Type B pancreatic cell (in vitro differentiated cells): ENCODE measurements around the gene ANP32D. TPM values are rescaled to one million over a fixed set of nuclear protein-coding genes. Genes with fewer than 3 reads are reported as not detected.
"Not testable (repeated sequence)": the region's sequence is repeated elsewhere in the genome, so short reads cannot be mapped to it uniquely, and the experiment has no call there.

ENCODE experiments used
- DNase-seq: peaks from one replicate; pipeline ENCODE4 v3.0.0; 2021; ENCODE audit warnings: mixed read lengths; ENCODE audit not compliant: unreplicated experiment; ENCODE audit errors: extremely low spot score
- H3K27ac Mint-ChIP-seq: 2 replicates; pipeline ENCODE4 v1.8.0; 2021; ENCODE audit warnings: mild to moderate bottlenecking, mixed read lengths
- H3K27me3 Mint-ChIP-seq: 2 replicates; pipeline ENCODE4 v1.8.0; 2021; ENCODE audit warnings: mixed read lengths
- H3K36me3 Mint-ChIP-seq: 2 replicates; pipeline ENCODE4 v1.8.0; 2021; ENCODE audit warnings: mixed read lengths
- H3K4me1 Mint-ChIP-seq: one replicate; pipeline ENCODE4 v1.8.0; 2021; ENCODE audit warnings: mixed read lengths; ENCODE audit not compliant: unreplicated experiment
- H3K4me3 Mint-ChIP-seq: 2 replicates; pipeline ENCODE4 v1.8.0; 2021; ENCODE audit warnings: mild to moderate bottlenecking, mixed read lengths
- H3K9me3 Mint-ChIP-seq: 2 replicates; pipeline ENCODE4 v1.8.0; 2021; ENCODE audit warnings: mixed read lengths
- CTCF ChIP-seq: fragments of 200-600 bp; sonication (generic); conservative IDR thresholded peaks from 2 replicates; pipeline ENCODE4 v1.5.0; 2021; ENCODE audit warnings: antibody characterized with exemption, mild to moderate bottlenecking
- total RNA-seq: library from RNA; stranded (reverse); gene quantifications from 2 replicates; pipeline ENCODE4 v1.2.1, GENCODE V29; 2021; ENCODE audit warnings: low replicate concordance

Gene ANP32D
- total RNA-seq, 1 donor from 2014 or later: not detected

GRCh38 chr12:48486261-48486660 is 13.9 kb downstream of the ANP32D start:
- H3K27me3 Mint-ChIP-seq: peaks cover 30% of the 10 kb centered on the region
- TF ChIP-seq CTCF: no peak
- no peaks in the 10 kb centered on the region for H3K9me3 Mint-ChIP-seq
- no peak for DNase-seq
- H3K36me3 Mint-ChIP-seq: no peaks in the 10 kb centered on the region
- H3K27ac Mint-ChIP-seq: no peak overlapping the region
- H3K4me3 Mint-ChIP-seq: no peak overlapping the region
- H3K4me1 Mint-ChIP-seq: no peaks in the 10 kb centered on the region

- DNase-seq: no peak
- Mint-ChIP-seq H3K27me3 (peaks cover 33% of the 10 kb centered on the region), H3K36me3 (no peaks in the 10 kb centered on the region), H3K9me3 (no peaks in the 10 kb centered on the region), H3K4me1 (no peaks in the 10 kb centered on the region), H3K4me3 (no peak overlapping the region), H3K27ac (no peak overlapping the region)
- no peak for TF ChIP-seq CTCF
Observed at GRCh38 chr12:48486679-48487078, 14.3 kb downstream of the ANP32D start.

DNA sequence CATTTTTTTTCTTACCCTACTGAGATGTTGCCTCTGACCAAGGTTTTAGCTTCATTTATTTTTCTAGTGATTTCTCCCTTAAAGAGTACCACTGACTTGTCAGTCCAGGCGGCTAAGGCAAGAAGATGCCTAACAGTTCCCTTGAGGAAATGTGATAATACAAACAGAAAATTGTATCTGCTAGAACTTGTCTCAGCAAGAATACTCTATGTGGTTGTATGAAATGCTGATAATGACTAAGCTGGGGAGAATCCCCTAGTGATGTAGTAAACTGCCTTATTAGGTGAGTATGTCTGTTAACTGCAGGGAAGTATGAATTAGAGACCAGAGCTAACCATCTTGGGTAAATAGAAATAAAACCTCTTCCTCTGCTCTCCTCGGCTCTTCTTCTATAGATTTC is 16.7 kb downstream of the ANP32D start:
- H3K4me1 Mint-ChIP-seq: no peaks in the 10 kb centered on the region
- no peak for TF ChIP-seq CTCF
- no peaks in the 10 kb centered on the region for H3K36me3 Mint-ChIP-seq
- no peak overlapping the region for H3K27ac Mint-ChIP-seq
- no peak overlapping the region for H3K4me3 Mint-ChIP-seq
- DNase-seq: no peak
- H3K27me3 Mint-ChIP-seq: peaks cover 34% of the 10 kb centered on the region
- no peaks in the 10 kb centered on the region for H3K9me3 Mint-ChIP-seq

GRCh38 chr12:48489456-48489855 is 17.1 kb downstream of the ANP32D start:
- H3K27ac Mint-ChIP-seq, DNase-seq, H3K36me3 Mint-ChIP-seq, H3K4me3 Mint-ChIP-seq, H3K9me3 Mint-ChIP-seq, H3K4me1 Mint-ChIP-seq: not testable (repeated sequence)
- peaks cover 34% of the 10 kb centered on the region for H3K27me3 Mint-ChIP-seq

- H3K36me3 Mint-ChIP-seq, H3K4me3 Mint-ChIP-seq, H3K4me1 Mint-ChIP-seq, H3K9me3 Mint-ChIP-seq, DNase-seq, H3K27ac Mint-ChIP-seq: not testable (repeated sequence)
- H3K27me3 Mint-ChIP-seq: peaks cover 13% of the 10 kb centered on the region
Observed at GRCh38 chr12:48500281-48500680, 27.9 kb downstream of the ANP32D start.

DNA sequence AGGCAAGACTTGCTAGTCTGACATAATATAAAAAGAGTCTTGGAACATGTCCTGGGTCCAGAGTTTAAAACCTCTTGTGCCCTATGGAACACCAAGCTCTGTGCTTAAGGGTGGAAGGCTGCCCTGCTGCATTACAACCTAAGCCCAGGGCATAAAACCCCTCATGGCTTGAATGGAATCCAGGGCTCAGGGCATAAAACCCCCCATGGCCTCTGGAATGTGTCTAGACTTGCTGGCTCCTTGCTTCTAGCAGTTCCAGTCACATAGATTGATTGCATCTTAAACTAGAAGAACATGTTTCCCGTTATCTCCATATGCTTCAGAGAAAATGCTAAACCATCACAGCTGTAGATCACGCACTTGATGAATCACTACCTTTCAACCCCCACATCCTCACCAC is 34.5 kb downstream of the ANP32D start:
- H3K36me3 Mint-ChIP-seq, H3K27ac Mint-ChIP-seq, H3K9me3 Mint-ChIP-seq, DNase-seq, H3K4me1 Mint-ChIP-seq, H3K4me3 Mint-ChIP-seq: not testable (repeated sequence)
- H3K27me3 Mint-ChIP-seq: peaks cover 20% of the 10 kb centered on the region

GRCh38 chr12:48508987-48509386 is 36.6 kb downstream of the ANP32D start:
- H3K4me3 Mint-ChIP-seq: no peak overlapping the region
- DNase-seq: no peak
- H3K36me3 Mint-ChIP-seq: no peaks in the 10 kb centered on the region
- H3K4me1 Mint-ChIP-seq: no peaks in the 10 kb centered on the region
- H3K9me3 Mint-ChIP-seq: peaks cover 6% of the 10 kb centered on the region
- no peak for TF ChIP-seq CTCF
- peaks cover 18% of the 10 kb centered on the region for H3K27me3 Mint-ChIP-seq
- no peak overlapping the region for H3K27ac Mint-ChIP-seq
